ENCODE measurements around the gene FADS3. TPM values are rescaled to one million over a fixed set of nuclear protein-coding genes. Genes with fewer than 3 reads are reported as not detected.

The FADS3 gene
- total and polyA plus RNA-seq, 9 of the 15 experiments (the other 6 are each of a cell fraction or from before 2014, with no cell fraction given), result 0.97 to 148 (median 92.7) TPM

DNA sequence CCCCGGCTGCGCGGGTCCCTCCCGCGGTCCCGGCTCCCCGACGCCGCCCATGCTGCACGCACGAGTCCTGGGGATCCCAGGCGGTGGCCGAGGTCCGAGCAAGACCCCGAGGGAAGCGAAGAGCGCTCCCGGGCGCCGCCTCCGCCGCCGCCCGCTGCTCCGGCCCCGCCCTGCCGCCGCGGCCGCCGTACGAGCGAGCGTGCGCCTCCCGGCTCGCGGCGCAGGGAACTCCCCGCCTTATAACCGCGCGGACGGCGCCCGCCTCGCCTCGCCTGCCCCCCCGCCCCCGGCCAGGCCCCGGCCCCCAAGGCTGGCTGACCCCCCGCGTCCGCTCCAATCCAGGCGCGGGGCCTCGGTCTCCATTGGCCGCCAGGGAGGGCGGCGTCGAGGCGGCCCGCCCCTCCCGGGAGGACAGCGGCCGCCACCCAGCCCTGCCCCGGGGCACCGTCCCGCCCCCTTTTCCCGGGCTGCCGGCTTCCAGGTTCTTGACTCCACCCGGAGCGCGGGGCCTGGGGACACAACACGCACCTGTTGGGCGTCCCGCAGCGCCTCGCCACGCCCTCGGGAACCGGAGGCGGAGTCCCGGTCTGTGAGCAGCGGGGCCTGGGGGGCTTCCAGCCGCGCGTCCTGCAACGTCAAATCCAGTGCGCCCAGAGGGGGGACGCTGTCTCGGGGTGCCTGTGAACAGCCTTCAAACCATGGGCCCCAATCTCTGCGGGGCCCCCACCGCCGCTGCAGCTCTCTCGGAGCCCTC lies at the start of gene FADS3 (continued):
- TF ChIP-seq, protein P1, sequence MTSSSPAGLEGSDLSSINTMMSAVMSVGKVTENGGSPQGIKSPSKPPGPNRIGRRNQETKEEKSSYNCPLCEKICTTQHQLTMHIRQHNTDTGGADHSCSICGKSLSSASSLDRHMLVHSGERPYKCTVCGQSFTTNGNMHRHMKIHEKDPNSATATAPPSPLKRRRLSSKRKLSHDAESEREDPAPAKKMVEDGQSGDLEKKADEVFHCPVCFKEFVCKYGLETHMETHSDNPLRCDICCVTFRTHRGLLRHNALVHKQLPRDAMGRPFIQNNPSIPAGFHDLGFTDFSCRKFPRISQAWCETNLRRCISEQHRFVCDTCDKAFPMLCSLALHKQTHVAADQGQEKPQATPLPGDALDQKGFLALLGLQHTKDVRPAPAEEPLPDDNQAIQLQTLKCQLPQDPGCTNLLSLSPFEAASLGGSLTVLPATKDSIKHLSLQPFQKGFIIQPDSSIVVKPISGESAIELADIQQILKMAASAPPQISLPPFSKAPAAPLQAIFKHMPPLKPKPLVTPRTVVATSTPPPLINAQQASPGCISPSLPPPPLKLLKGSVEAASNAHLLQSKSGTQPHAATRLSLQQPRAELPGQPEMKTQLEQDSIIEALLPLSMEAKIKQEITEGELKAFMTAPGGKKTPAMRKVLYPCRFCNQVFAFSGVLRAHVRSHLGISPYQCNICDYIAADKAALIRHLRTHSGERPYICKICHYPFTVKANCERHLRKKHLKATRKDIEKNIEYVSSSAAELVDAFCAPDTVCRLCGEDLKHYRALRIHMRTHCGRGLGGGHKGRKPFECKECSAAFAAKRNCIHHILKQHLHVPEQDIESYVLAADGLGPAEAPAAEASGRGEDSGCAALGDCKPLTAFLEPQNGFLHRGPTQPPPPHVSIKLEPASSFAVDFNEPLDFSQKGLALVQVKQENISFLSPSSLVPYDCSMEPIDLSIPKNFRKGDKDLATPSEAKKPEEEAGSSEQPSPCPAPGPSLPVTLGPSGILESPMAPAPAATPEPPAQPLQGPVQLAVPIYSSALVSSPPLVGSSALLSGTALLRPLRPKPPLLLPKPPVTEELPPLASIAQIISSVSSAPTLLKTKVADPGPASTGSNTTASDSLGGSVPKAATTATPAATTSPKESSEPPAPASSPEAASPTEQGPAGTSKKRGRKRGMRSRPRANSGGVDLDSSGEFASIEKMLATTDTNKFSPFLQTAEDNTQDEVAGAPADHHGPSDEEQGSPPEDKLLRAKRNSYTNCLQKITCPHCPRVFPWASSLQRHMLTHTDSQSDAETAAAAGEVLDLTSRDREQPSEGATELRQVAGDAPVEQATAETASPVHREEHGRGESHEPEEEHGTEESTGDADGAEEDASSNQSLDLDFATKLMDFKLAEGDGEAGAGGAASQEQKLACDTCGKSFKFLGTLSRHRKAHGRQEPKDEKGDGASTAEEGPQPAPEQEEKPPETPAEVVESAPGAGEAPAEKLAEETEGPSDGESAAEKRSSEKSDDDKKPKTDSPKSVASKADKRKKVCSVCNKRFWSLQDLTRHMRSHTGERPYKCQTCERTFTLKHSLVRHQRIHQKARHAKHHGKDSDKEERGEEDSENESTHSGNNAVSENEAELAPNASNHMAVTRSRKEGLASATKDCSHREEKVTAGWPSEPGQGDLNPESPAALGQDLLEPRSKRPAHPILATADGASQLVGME (CRISPR knock-in tag; IDR thresholded peaks at IDR 0.05), result no peak
- TF ChIP-seq, protein P2, sequence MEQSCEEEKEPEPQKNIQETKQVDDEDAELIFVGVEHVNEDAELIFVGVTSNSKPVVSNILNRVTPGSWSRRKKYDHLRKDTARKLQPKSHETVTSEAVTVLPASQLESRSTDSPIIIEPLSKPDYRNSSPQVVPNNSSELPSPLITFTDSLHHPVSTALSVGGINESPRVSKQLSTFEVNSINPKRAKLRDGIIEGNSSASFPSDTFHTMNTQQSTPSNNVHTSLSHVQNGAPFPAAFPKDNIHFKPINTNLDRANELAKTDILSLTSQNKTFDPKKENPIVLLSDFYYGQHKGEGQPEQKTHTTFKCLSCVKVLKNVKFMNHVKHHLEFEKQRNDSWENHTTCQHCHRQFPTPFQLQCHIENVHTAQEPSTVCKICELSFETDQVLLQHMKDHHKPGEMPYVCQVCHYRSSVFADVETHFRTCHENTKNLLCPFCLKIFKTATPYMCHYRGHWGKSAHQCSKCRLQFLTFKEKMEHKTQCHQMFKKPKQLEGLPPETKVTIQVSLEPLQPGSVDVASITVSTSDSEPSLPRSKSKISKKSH (CRISPR knock-in tag; IDR thresholded peaks at IDR 0.05), result no peak
- TF ChIP-seq, protein P3, sequence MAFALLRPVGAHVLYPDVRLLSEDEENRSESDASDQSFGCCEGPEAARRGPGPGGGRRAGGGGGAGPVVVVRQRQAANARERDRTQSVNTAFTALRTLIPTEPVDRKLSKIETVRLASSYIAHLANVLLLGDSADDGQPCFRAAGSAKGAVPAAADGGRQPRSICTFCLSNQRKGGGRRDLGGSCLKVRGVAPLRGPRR (CRISPR knock-in tag; IDR thresholded peaks at IDR 0.05), result no peak
- 0 out of 2 replicates have a peak, but pooled peaks have one; percentile 52 for TF ChIP-seq RBM34 (IDR thresholded peaks at IDR 0.05; ENCODE audit: borderline replicate concordance, insufficient read depth, low read length)
- no peak for TF ChIP-seq TAF9B (IDR thresholded peaks at IDR 0.05; ENCODE audit: partially characterized antibody)
- TF ChIP-seq MAZ (CRISPR knock-in tag; conservative IDR thresholded peaks at IDR 0.05 in 1 of 2, IDR thresholded peaks at IDR 0.05 in 1 of 2), result peak in 1 of 2 experiments; percentile 66; a peak in 2 of 4 replicates
- TF ChIP-seq KDM4B (IDR thresholded peaks at IDR 0.05; ENCODE audit: borderline replicate concordance in 2 of 2, low read depth in 1 of 2), result peak in 1 of 2 experiments; percentile 21; a peak in 1 of 4 replicates
- TF ChIP-seq, protein P4, sequence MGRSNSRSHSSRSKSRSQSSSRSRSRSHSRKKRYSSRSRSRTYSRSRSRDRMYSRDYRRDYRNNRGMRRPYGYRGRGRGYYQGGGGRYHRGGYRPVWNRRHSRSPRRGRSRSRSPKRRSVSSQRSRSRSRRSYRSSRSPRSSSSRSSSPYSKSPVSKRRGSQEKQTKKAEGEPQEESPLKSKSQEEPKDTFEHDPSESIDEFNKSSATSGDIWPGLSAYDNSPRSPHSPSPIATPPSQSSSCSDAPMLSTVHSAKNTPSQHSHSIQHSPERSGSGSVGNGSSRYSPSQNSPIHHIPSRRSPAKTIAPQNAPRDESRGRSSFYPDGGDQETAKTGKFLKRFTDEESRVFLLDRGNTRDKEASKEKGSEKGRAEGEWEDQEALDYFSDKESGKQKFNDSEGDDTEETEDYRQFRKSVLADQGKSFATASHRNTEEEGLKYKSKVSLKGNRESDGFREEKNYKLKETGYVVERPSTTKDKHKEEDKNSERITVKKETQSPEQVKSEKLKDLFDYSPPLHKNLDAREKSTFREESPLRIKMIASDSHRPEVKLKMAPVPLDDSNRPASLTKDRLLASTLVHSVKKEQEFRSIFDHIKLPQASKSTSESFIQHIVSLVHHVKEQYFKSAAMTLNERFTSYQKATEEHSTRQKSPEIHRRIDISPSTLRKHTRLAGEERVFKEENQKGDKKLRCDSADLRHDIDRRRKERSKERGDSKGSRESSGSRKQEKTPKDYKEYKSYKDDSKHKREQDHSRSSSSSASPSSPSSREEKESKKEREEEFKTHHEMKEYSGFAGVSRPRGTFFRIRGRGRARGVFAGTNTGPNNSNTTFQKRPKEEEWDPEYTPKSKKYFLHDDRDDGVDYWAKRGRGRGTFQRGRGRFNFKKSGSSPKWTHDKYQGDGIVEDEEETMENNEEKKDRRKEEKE (IDR thresholded peaks at IDR 0.05; ENCODE audit: borderline replicate concordance in 1 of 2, control insufficient read depth in 1 of 2, low read depth in 2 of 2, low read length in 1 of 2), result no peak
- no peak for TF ChIP-seq ZNF780A (CRISPR knock-in tag; IDR thresholded peaks at IDR 0.05)
- TF ChIP-seq KAT8 (IDR thresholded peaks at IDR 0.05; ENCODE audit: low read depth), result no peak
- TF ChIP-seq FOXA3 (CRISPR knock-in tag; conservative IDR thresholded peaks at IDR 0.05 in 1 of 2, IDR thresholded peaks at IDR 0.05 in 1 of 2), result no peak
- no peak for TF ChIP-seq ZNF354B (CRISPR knock-in tag; IDR thresholded peaks at IDR 0.05)
- TF ChIP-seq, protein P5, sequence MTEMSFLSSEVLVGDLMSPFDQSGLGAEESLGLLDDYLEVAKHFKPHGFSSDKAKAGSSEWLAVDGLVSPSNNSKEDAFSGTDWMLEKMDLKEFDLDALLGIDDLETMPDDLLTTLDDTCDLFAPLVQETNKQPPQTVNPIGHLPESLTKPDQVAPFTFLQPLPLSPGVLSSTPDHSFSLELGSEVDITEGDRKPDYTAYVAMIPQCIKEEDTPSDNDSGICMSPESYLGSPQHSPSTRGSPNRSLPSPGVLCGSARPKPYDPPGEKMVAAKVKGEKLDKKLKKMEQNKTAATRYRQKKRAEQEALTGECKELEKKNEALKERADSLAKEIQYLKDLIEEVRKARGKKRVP (CRISPR knock-in tag; IDR thresholded peaks at IDR 0.05), result no peak

All from K562 (cell line).